A673 (cell line): Measurements from ENCODE around the gene TRAPPC2L. TPM values are rescaled to one million over a fixed set of nuclear protein-coding genes. Genes with fewer than 3 reads are reported as not detected.

Experiments
- BruUV-seq: library from RNA; stranded (reverse); fragments of 400-500 nt; replicated peaks from 2 replicates; lab custom pipeline; 2021; lab: Mats Ljungman, UMichigan
- CTCF ChIA-PET: fragments of 300-600 bp; sonication (Branson Sonifier 250); formaldehyde crosslinking; loops from one replicate; lab custom pipeline; 2022; ENCODE audit warnings: antibody characterized with exemption; lab: Charles Lee
- POLR2A ChIA-PET: fragments of 300-600 bp; sonication (Branson Sonifier 250); formaldehyde crosslinking; loops from one replicate; lab custom pipeline; 2022; ENCODE audit warnings: antibody characterized with exemption; ENCODE audit not compliant: low non-redundant PET; lab: Charles Lee
- DNase-seq: peaks from one replicate; pipeline ENCODE4 v3.0.0-alpha.2; 2015; ENCODE audit warnings: low spot score
- H3K27ac ChIP-seq: fragments of 200-600 bp; sonication (generic); 2 replicates; pipeline ENCODE4 v1.5.1; 2016; ENCODE audit warnings: mixed run types, low read depth, mild to moderate bottlenecking, mixed read lengths, antibody characterized with exemption, low read length; ENCODE audit not compliant: poor library complexity, severe bottlenecking
- H3K27me3 ChIP-seq: fragments of 200-600 bp; sonication (generic); replicated peaks from 2 replicates; pipeline ENCODE4 v1.6.1; 2017; ENCODE audit warnings: mixed run types, low read depth, mild to moderate bottlenecking, mixed read lengths, antibody characterized with exemption, low read length; ENCODE audit not compliant: insufficient read depth, poor library complexity
- H3K36me3 ChIP-seq: fragments of 200-600 bp; sonication (generic); 2 replicates; pipeline ENCODE4 v1.6.1; 2016; ENCODE audit warnings: mixed run types, mild to moderate bottlenecking, mixed read lengths, antibody characterized with exemption, low read length; ENCODE audit not compliant: insufficient read depth, poor library complexity, severe bottlenecking
- H3K4me1 ChIP-seq: fragments of 200-600 bp; sonication (generic); 2 replicates; pipeline ENCODE4 v1.6.1; 2017; ENCODE audit warnings: mixed run types, mild to moderate bottlenecking, mixed read lengths, antibody characterized with exemption, low read length; ENCODE audit not compliant: insufficient read depth, poor library complexity, severe bottlenecking
- H3K4me3 ChIP-seq: fragments of 200-600 bp; sonication (generic); 2 replicates; pipeline ENCODE4 v1.5.1; 2016; ENCODE audit warnings: low read depth, mixed run types, mild to moderate bottlenecking, mixed read lengths, low read length; ENCODE audit not compliant: poor library complexity, severe bottlenecking
- H3K9me3 ChIP-seq: fragments of 200-600 bp; sonication (generic); 2 replicates; pipeline ENCODE4 v1.6.1; 2016; ENCODE audit warnings: mixed run types, low read depth, mild to moderate bottlenecking, mixed read lengths, antibody characterized with exemption, low read length; ENCODE audit not compliant: poor library complexity, severe bottlenecking
- EZH2 ChIP-seq: fragments of 200-600 bp; sonication (generic); IDR thresholded peaks from 2 replicates; pipeline ENCODE4 v1.6.1; 2017; ENCODE audit warnings: borderline replicate concordance, low read depth, mild to moderate bottlenecking, mixed read lengths, antibody characterized with exemption, low read length; ENCODE audit not compliant: poor library complexity, severe bottlenecking
- intact Hi-C: fragments of 100-400 bp; cut with micrococcal nuclease; formaldehyde crosslinking; loops from one replicate; pipeline ENCODE4 v1.10.0; 2022; ENCODE audit not compliant: unreplicated experiment
- total RNA-seq: library from RNA; stranded (reverse); gene quantifications from 2 replicates; pipeline ENCODE4 v1.2.3, GENCODE V29; 2021
- TF ChIP-seq, protein P1 (sequence below): fragments of 300-800, 200-600 bp; sonication (generic); conservative IDR thresholded peaks from 2 replicates; pipeline ENCODE4 v1.5.1; 2017; ENCODE audit warnings: low read depth, mild to moderate bottlenecking, antibody characterized with exemption, low read length, moderate library complexity, mixed read lengths

Gene TRAPPC2L
- total RNA-seq, 1 experiment from 2014 or later, result 98.6 TPM

- no TSS peak for BruUV-seq
- H3K27ac ChIP-seq, result no peak overlapping the region
- H3K9me3 ChIP-seq, result no peaks in the 10 kb centered on the region
- no peaks in the 10 kb centered on the region for H3K36me3 ChIP-seq
- ChIA-PET POLR2A (no interaction called here), CTCF (no interaction called here)
- H3K4me3 ChIP-seq, result no peak overlapping the region
- no peak for TF ChIP-seq EZH2
- TF ChIP-seq, protein P1, sequence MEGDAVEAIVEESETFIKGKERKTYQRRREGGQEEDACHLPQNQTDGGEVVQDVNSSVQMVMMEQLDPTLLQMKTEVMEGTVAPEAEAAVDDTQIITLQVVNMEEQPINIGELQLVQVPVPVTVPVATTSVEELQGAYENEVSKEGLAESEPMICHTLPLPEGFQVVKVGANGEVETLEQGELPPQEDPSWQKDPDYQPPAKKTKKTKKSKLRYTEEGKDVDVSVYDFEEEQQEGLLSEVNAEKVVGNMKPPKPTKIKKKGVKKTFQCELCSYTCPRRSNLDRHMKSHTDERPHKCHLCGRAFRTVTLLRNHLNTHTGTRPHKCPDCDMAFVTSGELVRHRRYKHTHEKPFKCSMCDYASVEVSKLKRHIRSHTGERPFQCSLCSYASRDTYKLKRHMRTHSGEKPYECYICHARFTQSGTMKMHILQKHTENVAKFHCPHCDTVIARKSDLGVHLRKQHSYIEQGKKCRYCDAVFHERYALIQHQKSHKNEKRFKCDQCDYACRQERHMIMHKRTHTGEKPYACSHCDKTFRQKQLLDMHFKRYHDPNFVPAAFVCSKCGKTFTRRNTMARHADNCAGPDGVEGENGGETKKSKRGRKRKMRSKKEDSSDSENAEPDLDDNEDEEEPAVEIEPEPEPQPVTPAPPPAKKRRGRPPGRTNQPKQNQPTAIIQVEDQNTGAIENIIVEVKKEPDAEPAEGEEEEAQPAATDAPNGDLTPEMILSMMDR, result no peak
- H3K27me3 ChIP-seq, result no peaks in the 10 kb centered on the region
- no peak for DNase-seq
- intact Hi-C loops, result no loop called here
- no peaks in the 10 kb centered on the region for H3K4me1 ChIP-seq
These were observed 13.7 kb upstream of the TRAPPC2L start for GRCh38 chr16:88843256-88843655.

DNA sequence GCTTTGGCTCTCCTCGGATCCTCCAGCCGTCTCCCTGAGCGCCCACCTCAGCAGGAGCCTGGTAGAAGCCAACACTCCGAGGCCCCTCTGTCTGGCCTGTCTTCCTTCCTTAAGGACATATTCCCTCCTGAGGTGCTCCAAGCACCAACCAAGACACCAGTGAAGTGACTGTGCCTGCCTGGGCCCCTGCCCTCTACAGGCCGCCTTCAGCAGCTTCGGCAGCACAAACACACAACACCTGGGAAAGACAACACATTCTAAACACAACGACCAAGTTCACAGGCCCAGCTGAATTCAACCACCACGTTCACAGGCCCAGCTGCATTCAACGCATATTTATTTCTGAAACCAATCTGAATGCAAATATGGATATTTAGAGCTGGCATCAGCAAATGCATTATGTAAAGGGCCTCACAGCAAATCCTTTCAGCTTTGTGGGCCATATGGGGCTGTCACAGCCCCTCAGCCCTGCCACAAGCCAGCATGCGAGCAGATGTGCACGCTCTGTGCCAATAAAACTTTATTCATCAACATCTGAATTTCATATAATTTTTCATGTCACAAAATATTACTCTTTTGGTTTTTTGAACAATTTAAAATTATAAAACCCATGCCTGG, 12.4 kb upstream of the TRAPPC2L start:
- H3K27ac ChIP-seq, result no peak overlapping the region
- no peaks in the 10 kb centered on the region for H3K36me3 ChIP-seq
- no TSS peak for BruUV-seq
- no peaks in the 10 kb centered on the region for H3K4me1 ChIP-seq
- TF ChIP-seq, protein P1, result no peak
- no peak for TF ChIP-seq EZH2
- intact Hi-C loops, result no loop called here
- ChIA-PET POLR2A (no interaction called here), CTCF (no interaction called here)
- no peak overlapping the region for H3K4me3 ChIP-seq
- H3K27me3 ChIP-seq, result no peaks in the 10 kb centered on the region
- no peaks in the 10 kb centered on the region for H3K9me3 ChIP-seq
- DNase-seq, result no peak

DNA sequence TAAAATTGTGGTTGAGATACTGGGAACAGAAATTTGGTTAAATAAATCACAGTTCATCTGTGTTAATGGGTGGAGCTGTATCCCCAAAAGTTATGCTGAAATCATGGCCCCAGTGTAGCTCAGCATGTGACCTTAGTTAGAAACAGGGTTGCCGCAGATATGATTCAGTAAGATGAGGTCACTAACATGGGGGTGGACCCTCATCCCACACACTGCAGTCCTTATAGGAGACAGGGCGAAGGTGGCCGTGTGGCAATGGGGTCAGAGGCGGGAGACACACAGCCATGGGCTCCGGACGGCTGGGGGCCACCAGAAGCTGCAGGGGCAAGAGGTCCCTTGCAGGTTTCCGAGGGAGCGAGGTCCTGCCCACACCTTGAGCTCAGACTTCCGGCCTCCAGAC, 10.8 kb upstream of the TRAPPC2L start:
- intact Hi-C loops, result no loop called here
- TSS peak; percentile 29 for BruUV-seq

More for the DNA sequence above, 10.8 kb upstream of the TRAPPC2L start:
- H3K4me1 ChIP-seq, result no peaks in the 10 kb centered on the region
- H3K27ac ChIP-seq, result no peak overlapping the region
- ChIA-PET POLR2A (no interaction called here), CTCF (interaction anchor here (0.6 kb wide), 2 partner anchors 369 to 649 kb away, joined by 5 to 15 read pairs; no protein-coding TSS in a partner anchor)
- no peaks in the 10 kb centered on the region for H3K27me3 ChIP-seq
- no peaks in the 10 kb centered on the region for H3K9me3 ChIP-seq
- no peak for TF ChIP-seq EZH2
- TF ChIP-seq, protein P1, result no peak
- no peak overlapping the region for H3K4me3 ChIP-seq
- no peak for DNase-seq
- H3K36me3 ChIP-seq, result no peaks in the 10 kb centered on the region
